IPS DF 6.9 (cell line): ENCODE measurements around the gene RAET1E.
"Not testable (repeated sequence)": the region's sequence is repeated elsewhere in the genome, so short reads cannot be mapped to it uniquely, and the experiment has no call there.

Experiments
- DNase-seq: peaks from one replicate; pipeline ENCODE4 v3.0.0-alpha.2; 2013; ENCODE audit warnings: low read depth, low spot score
- H3K27ac ChIP-seq: one replicate; pipeline ENCODE4 v1.5.1; 2013; ENCODE audit warnings: low read length, control low read depth
- H3K27me3 ChIP-seq: 2 replicates; pipeline ENCODE4 v1.6.1; 2013; ENCODE audit warnings: mild to moderate bottlenecking, low read length; ENCODE audit not compliant: control insufficient read depth, insufficient read depth
- H3K36me3 ChIP-seq: 2 replicates; pipeline ENCODE4 v1.6.1; 2013; ENCODE audit warnings: low read length; ENCODE audit not compliant: control insufficient read depth, insufficient read depth
- H3K4me1 ChIP-seq: 2 replicates; pipeline ENCODE4 v1.6.1; 2013; ENCODE audit warnings: low read length; ENCODE audit not compliant: control insufficient read depth, insufficient read depth
- H3K4me3 ChIP-seq: 2 replicates; pipeline ENCODE4 v1.5.1; 2013; ENCODE audit warnings: mild to moderate bottlenecking, low read length
- H3K9me3 ChIP-seq: 2 replicates; pipeline ENCODE4 v1.6.1; 2013; ENCODE audit warnings: low read length, inconsistent platforms; ENCODE audit not compliant: control insufficient read depth, insufficient read depth
- WGBS: extraction: QIAGEN DNeasy Blood & Tissue Kit; methylation state at CpG from one replicate; pipeline ENCODE4 v1.1.7; 2013; ENCODE audit warnings: mixed read lengths, missing lambda C conversion rate; ENCODE audit not compliant: insufficient read length, insufficient coverage; 5-methylcytosine and 5-hydroxymethylcytosine counted together

Gene RAET1E

GRCh38 chr6:149900620-149901443 lies 2.9 kb upstream of the RAET1E start:
- WGBS: no CpG with 5 or more reads among the region's 11 CpGs
- Histone ChIP-seq H3K4me1 (0 out of 2 replicates have a peak, but pooled peaks cover 2% of the 10 kb centered on the region), H3K27me3 (no peaks in the 10 kb centered on the region), H3K36me3 (no peaks in the 10 kb centered on the region), H3K9me3 (no peaks in the 10 kb centered on the region), H3K4me3 (no peak overlapping the region), H3K27ac (no peak overlapping the region)
- DNase-seq: no peak

GRCh38 chr6:149899926-149900619 lies 2.2 kb upstream of the RAET1E start:
- Histone ChIP-seq H3K27ac (no peak overlapping the region), H3K27me3 (no peaks in the 10 kb centered on the region)
- no CpG with 5 or more reads among the region's 7 CpGs for WGBS

GRCh38 chr6:149899486-149899885 lies 1.6 kb upstream of the RAET1E start:
- Histone ChIP-seq H3K27ac (no peak overlapping the region), H3K4me1 (0 out of 2 replicates have a peak, but pooled peaks cover 2% of the 10 kb centered on the region), H3K4me3 (no peak overlapping the region), H3K9me3 (no peaks in the 10 kb centered on the region), H3K27me3 (no peaks in the 10 kb centered on the region), H3K36me3 (no peaks in the 10 kb centered on the region)
- WGBS: no CpG with 5 or more reads among the region's 6 CpGs
- DNase-seq: no peak

More at GRCh38 chr6:149899926-149900619, 2.2 kb upstream of the RAET1E start:
- Histone ChIP-seq H3K4me3 (no peak overlapping the region), H3K36me3 (no peaks in the 10 kb centered on the region), H3K9me3 (no peaks in the 10 kb centered on the region), H3K4me1 (0 out of 2 replicates have a peak, but pooled peaks cover 2% of the 10 kb centered on the region)
- DNase-seq: no peak

GRCh38 chr6:149898966-149899365 lies 1.1 kb upstream of the RAET1E start:
- no CpG with 5 or more reads among the region's 9 CpGs for WGBS
- no peaks in the 10 kb centered on the region for H3K27me3 ChIP-seq
- no peak overlapping the region for H3K27ac ChIP-seq
- no peaks in the 10 kb centered on the region for H3K9me3 ChIP-seq
- H3K4me1 ChIP-seq: 0 out of 2 replicates have a peak, but pooled peaks cover 1% of the 10 kb centered on the region
- DNase-seq: no peak
- no peaks in the 10 kb centered on the region for H3K36me3 ChIP-seq
- H3K4me3 ChIP-seq: no peak overlapping the region

- WGBS: no CpG with 5 or more reads among the region's 13 CpGs
- no peaks in the 10 kb centered on the region for H3K9me3 ChIP-seq
- H3K27me3 ChIP-seq: no peaks in the 10 kb centered on the region
- no peaks in the 10 kb centered on the region for H3K36me3 ChIP-seq
- no peak for DNase-seq
- no peak overlapping the region for H3K27ac ChIP-seq
- H3K4me3 ChIP-seq: no peak overlapping the region
- H3K4me1 ChIP-seq: no peaks in the 10 kb centered on the region
Measured at GRCh38 chr6:149897015-149897697, 757 bp downstream of the RAET1E start.

GRCh38 chr6:149896491-149896890 lies 1.4 kb downstream of the RAET1E start:
- H3K27ac ChIP-seq: no peak overlapping the region
- H3K36me3 ChIP-seq: no peaks in the 10 kb centered on the region
- H3K27me3 ChIP-seq: no peaks in the 10 kb centered on the region
- DNase-seq: no peak
- no peak overlapping the region for H3K4me3 ChIP-seq
- WGBS: no CpG with 5 or more reads among the region's 3 CpGs
- no peaks in the 10 kb centered on the region for H3K9me3 ChIP-seq
- no peaks in the 10 kb centered on the region for H3K4me1 ChIP-seq

- no peak overlapping the region for H3K27ac ChIP-seq
Measured at GRCh38 chr6:149895833-149896271, 2.1 kb downstream of the RAET1E start.

GRCh38 chr6:149895048-149895590 lies 2.8 kb downstream of the RAET1E start:
- Histone ChIP-seq H3K4me1 (no peaks in the 10 kb centered on the region), H3K4me3 (no peak overlapping the region), H3K27ac (no peak overlapping the region), H3K9me3 (no peaks in the 10 kb centered on the region), H3K36me3 (no peaks in the 10 kb centered on the region), H3K27me3 (no peaks in the 10 kb centered on the region)
- WGBS: no CpG with 5 or more reads among the region's 7 CpGs
- no peak for DNase-seq

More at GRCh38 chr6:149895833-149896271, 2.1 kb downstream of the RAET1E start:
- no CpG with 5 or more reads among the region's 5 CpGs for WGBS
- no peaks in the 10 kb centered on the region for H3K36me3 ChIP-seq
- no peaks in the 10 kb centered on the region for H3K9me3 ChIP-seq
- no peaks in the 10 kb centered on the region for H3K4me1 ChIP-seq
- H3K27me3 ChIP-seq: no peaks in the 10 kb centered on the region
- no peak overlapping the region for H3K4me3 ChIP-seq
- DNase-seq: no peak

GRCh38 chr6:149891864-149892263 lies 6.0 kb downstream of the RAET1E start:
- no CpG with 5 or more reads among the region's 6 CpGs for WGBS
- not testable (repeated sequence) for H3K9me3 ChIP-seq, H3K4me3 ChIP-seq, DNase-seq, H3K36me3 ChIP-seq, H3K27ac ChIP-seq, H3K4me1 ChIP-seq, H3K27me3 ChIP-seq

- WGBS: 100% methylated on average over 2 of the region's 3 CpGs
Measured at GRCh38 chr6:149891259-149891658, 6.7 kb downstream of the RAET1E start.

More at GRCh38 chr6:149891259-149891658, 6.7 kb downstream of the RAET1E start:
- no peaks in the 10 kb centered on the region for H3K36me3 ChIP-seq
- no peaks in the 10 kb centered on the region for H3K27me3 ChIP-seq
- DNase-seq: no peak
- H3K4me1 ChIP-seq: no peaks in the 10 kb centered on the region
- no peaks in the 10 kb centered on the region for H3K9me3 ChIP-seq
- no peak overlapping the region for H3K4me3 ChIP-seq
- no peak overlapping the region for H3K27ac ChIP-seq
